Measurements from ENCODE around the gene ROR2. TPM values are rescaled to one million over a fixed set of nuclear protein-coding genes. Genes with fewer than 3 reads are reported as not detected.
A peak's percentile ranks its signal among the peaks of the same experiment; 100 is the strongest.

Gene ROR2
- total and polyA plus RNA-seq, 4 donors = 0.13 to 0.84 (median 0.52) TPM

GRCh38 chr9:91948597-91949391, 1.2 kb downstream of the ROR2 start:
- TF ChIP-seq FOXA2 (IDR thresholded peaks at IDR 0.05) (no peak), RAD21 (IDR thresholded peaks at IDR 0.05) (peak in 1 of 2 donors; percentile 8)
- peak; percentile 55 for DNase-seq (ENCODE audit: low spot score)
- no peak overlapping the region for H3K27ac ChIP-seq (ENCODE audit: low read depth in 1 of 2, low read length in 2 of 2)
- 3% methylated on average over 66 of the region's 66 CpGs for WGBS
- H3K36me3 ChIP-seq (ENCODE audit: control insufficient read depth in 4 of 4, insufficient read depth in 3 of 4, low read depth in 1 of 4, low read length in 3 of 4) = no peaks in the 10 kb centered on the region
- H3K27me3 ChIP-seq (ENCODE audit: control insufficient read depth in 4 of 4, insufficient read depth in 4 of 4, low read length in 3 of 4) = peaks cover 8 to 13% (median 12%) of the 10 kb centered on the region in 4 donors
- H3K4me3 ChIP-seq (ENCODE audit: low read depth in 1 of 3, low read length in 3 of 3) = peak overlapping the region in 1 of 3 donors; percentile 47
- H3K4me1 ChIP-seq (ENCODE audit: control insufficient read depth in 4 of 4, insufficient read depth in 4 of 4, low read length in 3 of 4) = peaks cover 9 to 20% (median 18%) of the 10 kb centered on the region in 4 donors
- no peak overlapping the region for H3K9ac ChIP-seq (ENCODE audit: low read depth in 1 of 2, low read length in 2 of 2)
- H3K9me3 ChIP-seq (ENCODE audit: control insufficient read depth in 4 of 4, low read length in 3 of 4) = peaks cover 4 to 8% (median 7%) of the 10 kb centered on the region in 4 donors

DNA sequence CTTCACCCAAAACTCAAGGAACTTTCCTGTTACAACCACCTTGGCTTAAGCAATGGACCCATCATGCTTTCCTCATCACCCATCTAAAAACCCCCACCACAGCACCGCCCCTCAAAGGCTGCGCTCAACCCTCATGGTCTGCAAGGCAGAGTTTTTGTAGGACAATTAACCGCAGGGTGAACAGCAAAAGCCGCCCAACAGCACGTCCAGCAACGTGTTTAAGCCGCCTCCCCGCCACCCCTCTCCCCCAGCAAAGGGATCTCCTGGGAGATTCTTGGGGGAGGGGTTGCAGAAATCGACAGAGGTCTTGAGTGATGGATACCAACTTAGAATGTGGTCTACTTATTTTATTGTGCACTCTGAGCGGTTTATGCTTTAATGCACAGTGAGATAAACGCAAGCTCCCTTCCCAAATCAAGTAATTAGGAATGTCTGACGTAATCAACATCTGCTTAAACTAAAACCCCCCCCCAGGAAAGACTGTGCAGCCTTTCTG, 1.9 kb downstream of the ROR2 start:
- peaks cover 8 to 13% (median 12%) of the 10 kb centered on the region in 4 donors for H3K27me3 ChIP-seq (ENCODE audit: control insufficient read depth in 4 of 4, insufficient read depth in 4 of 4, low read length in 3 of 4)
- H3K4me1 ChIP-seq (ENCODE audit: control insufficient read depth in 4 of 4, insufficient read depth in 4 of 4, low read length in 3 of 4) = peaks cover 9 to 20% (median 18%) of the 10 kb centered on the region in 4 donors
- H3K27ac ChIP-seq (ENCODE audit: low read depth in 1 of 2, low read length in 2 of 2) = no peak overlapping the region
- DNase-seq (ENCODE audit: low spot score) = no peak
- WGBS = 29% methylated on average over 12 of the region's 12 CpGs
- no peaks in the 10 kb centered on the region for H3K36me3 ChIP-seq (ENCODE audit: control insufficient read depth in 4 of 4, insufficient read depth in 3 of 4, low read depth in 1 of 4, low read length in 3 of 4)
- H3K9ac ChIP-seq (ENCODE audit: low read depth in 1 of 2, low read length in 2 of 2) = no peak overlapping the region
- TF ChIP-seq, protein P1, sequence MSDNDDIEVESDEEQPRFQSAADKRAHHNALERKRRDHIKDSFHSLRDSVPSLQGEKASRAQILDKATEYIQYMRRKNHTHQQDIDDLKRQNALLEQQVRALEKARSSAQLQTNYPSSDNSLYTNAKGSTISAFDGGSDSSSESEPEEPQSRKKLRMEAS (IDR thresholded peaks at IDR 0.05) = no peak
- TF ChIP-seq RAD21 (IDR thresholded peaks at IDR 0.05) (no peak), GABPA (IDR thresholded peaks at IDR 0.05 in 1 of 2, conservative IDR thresholded peaks at IDR 0.05 in 1 of 2) (no peak)
- TF ChIP-seq, protein P2, sequence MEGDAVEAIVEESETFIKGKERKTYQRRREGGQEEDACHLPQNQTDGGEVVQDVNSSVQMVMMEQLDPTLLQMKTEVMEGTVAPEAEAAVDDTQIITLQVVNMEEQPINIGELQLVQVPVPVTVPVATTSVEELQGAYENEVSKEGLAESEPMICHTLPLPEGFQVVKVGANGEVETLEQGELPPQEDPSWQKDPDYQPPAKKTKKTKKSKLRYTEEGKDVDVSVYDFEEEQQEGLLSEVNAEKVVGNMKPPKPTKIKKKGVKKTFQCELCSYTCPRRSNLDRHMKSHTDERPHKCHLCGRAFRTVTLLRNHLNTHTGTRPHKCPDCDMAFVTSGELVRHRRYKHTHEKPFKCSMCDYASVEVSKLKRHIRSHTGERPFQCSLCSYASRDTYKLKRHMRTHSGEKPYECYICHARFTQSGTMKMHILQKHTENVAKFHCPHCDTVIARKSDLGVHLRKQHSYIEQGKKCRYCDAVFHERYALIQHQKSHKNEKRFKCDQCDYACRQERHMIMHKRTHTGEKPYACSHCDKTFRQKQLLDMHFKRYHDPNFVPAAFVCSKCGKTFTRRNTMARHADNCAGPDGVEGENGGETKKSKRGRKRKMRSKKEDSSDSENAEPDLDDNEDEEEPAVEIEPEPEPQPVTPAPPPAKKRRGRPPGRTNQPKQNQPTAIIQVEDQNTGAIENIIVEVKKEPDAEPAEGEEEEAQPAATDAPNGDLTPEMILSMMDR (IDR thresholded peaks at IDR 0.05; ENCODE audit: low read depth, low read length, missing input control) = no peak
- peaks cover 4 to 8% (median 7%) of the 10 kb centered on the region in 4 donors for H3K9me3 ChIP-seq (ENCODE audit: control insufficient read depth in 4 of 4, low read length in 3 of 4)
- peak overlapping the region in 1 of 3 donors; percentile 47 for H3K4me3 ChIP-seq (ENCODE audit: low read depth in 1 of 3, low read length in 3 of 3)

DNA sequence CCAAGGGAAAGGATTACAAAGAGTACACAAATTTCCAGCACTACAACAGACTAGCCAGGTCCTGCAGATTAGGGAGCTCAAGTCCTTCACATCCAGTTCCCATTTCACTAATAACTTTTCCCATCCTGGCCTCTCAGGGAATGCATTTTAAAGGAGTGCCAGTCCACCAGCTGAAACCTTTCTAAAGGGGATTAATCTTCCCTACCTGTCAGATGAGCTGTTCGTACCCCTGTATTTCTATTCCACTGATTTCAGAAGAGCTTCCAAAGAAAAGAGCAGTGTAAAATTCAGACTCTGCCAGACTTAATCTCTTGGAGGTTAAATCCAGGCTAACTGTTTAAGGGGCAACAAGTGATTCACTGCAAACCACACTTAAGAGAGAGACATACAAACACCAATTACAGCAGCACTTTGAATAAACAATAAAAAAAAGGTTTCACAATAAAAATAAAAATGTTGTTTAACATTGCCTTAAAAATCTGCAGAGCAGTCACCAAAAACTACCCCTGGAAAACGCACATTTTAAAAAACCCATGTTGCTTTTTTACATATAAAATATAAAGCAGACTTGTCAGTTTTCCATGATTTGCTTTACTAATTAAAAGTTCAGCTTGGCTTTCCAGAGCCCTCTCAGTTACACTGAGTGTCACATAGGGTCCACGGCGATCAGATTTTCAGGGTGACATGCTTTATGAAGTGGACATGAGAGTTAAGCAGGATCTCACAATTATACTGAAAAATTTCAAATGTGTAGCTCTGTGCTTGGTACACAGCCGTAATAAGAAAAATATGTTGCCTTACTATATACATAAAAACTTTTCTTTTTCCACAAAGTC, 3.2 kb downstream of the ROR2 start:
- peaks cover 9 to 20% (median 18%) of the 10 kb centered on the region in 4 donors for H3K4me1 ChIP-seq (ENCODE audit: control insufficient read depth in 4 of 4, insufficient read depth in 4 of 4, low read length in 3 of 4)
- no peak overlapping the region for H3K9ac ChIP-seq (ENCODE audit: low read depth in 1 of 2, low read length in 2 of 2)
- DNase-seq (ENCODE audit: low spot score) = no peak
- H3K4me3 ChIP-seq (ENCODE audit: low read depth in 1 of 3, low read length in 3 of 3) = no peak overlapping the region
- no peaks in the 10 kb centered on the region for H3K36me3 ChIP-seq (ENCODE audit: control insufficient read depth in 4 of 4, insufficient read depth in 3 of 4, low read depth in 1 of 4, low read length in 3 of 4)
- peaks cover 8 to 13% (median 12%) of the 10 kb centered on the region in 4 donors for H3K27me3 ChIP-seq (ENCODE audit: control insufficient read depth in 4 of 4, insufficient read depth in 4 of 4, low read length in 3 of 4)
- H3K27ac ChIP-seq (ENCODE audit: low read depth in 1 of 2, low read length in 2 of 2) = no peak overlapping the region
- peaks cover 0 to 6% (median under 1%) of the 10 kb centered on the region in 4 donors for H3K9me3 ChIP-seq (ENCODE audit: control insufficient read depth in 4 of 4, low read length in 3 of 4)
- 72% methylated on average over 5 of the region's 5 CpGs for WGBS
- TF ChIP-seq, protein P3, sequence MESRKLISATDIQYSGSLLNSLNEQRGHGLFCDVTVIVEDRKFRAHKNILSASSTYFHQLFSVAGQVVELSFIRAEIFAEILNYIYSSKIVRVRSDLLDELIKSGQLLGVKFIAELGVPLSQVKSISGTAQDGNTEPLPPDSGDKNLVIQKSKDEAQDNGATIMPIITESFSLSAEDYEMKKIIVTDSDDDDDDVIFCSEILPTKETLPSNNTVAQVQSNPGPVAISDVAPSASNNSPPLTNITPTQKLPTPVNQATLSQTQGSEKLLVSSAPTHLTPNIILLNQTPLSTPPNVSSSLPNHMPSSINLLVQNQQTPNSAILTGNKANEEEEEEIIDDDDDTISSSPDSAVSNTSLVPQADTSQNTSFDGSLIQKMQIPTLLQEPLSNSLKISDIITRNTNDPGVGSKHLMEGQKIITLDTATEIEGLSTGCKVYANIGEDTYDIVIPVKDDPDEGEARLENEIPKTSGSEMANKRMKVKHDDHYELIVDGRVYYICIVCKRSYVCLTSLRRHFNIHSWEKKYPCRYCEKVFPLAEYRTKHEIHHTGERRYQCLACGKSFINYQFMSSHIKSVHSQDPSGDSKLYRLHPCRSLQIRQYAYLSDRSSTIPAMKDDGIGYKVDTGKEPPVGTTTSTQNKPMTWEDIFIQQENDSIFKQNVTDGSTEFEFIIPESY (IDR thresholded peaks at IDR 0.05) = no peak
- TF ChIP-seq, protein P4, sequence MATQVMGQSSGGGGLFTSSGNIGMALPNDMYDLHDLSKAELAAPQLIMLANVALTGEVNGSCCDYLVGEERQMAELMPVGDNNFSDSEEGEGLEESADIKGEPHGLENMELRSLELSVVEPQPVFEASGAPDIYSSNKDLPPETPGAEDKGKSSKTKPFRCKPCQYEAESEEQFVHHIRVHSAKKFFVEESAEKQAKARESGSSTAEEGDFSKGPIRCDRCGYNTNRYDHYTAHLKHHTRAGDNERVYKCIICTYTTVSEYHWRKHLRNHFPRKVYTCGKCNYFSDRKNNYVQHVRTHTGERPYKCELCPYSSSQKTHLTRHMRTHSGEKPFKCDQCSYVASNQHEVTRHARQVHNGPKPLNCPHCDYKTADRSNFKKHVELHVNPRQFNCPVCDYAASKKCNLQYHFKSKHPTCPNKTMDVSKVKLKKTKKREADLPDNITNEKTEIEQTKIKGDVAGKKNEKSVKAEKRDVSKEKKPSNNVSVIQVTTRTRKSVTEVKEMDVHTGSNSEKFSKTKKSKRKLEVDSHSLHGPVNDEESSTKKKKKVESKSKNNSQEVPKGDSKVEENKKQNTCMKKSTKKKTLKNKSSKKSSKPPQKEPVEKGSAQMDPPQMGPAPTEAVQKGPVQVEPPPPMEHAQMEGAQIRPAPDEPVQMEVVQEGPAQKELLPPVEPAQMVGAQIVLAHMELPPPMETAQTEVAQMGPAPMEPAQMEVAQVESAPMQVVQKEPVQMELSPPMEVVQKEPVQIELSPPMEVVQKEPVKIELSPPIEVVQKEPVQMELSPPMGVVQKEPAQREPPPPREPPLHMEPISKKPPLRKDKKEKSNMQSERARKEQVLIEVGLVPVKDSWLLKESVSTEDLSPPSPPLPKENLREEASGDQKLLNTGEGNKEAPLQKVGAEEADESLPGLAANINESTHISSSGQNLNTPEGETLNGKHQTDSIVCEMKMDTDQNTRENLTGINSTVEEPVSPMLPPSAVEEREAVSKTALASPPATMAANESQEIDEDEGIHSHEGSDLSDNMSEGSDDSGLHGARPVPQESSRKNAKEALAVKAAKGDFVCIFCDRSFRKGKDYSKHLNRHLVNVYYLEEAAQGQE (IDR thresholded peaks at IDR 0.05) = no peak
- TF ChIP-seq FOXA2 (IDR thresholded peaks at IDR 0.05) = no peak
- TF ChIP-seq TAF1 (conservative IDR thresholded peaks at IDR 0.05) = no peak
- no peak for TF ChIP-seq HNF4A (conservative IDR thresholded peaks at IDR 0.05)
- TF ChIP-seq NR2F2 (IDR thresholded peaks at IDR 0.05) = no peak
- no peak for TF ChIP-seq GABPA (IDR thresholded peaks at IDR 0.05 in 1 of 2, conservative IDR thresholded peaks at IDR 0.05 in 1 of 2)
- TF ChIP-seq, protein P1 (IDR thresholded peaks at IDR 0.05) = no peak
- TF ChIP-seq JUND (IDR thresholded peaks at IDR 0.05) = no peak
- TF ChIP-seq EGR1 (IDR thresholded peaks at IDR 0.05; ENCODE audit: low read depth in 2 of 2) = no peak
- no peak for TF ChIP-seq SP1 (IDR thresholded peaks at IDR 0.05)
- no peak for TF ChIP-seq ATF3 (IDR thresholded peaks at IDR 0.05)
- no peak for TF ChIP-seq HNF4G (IDR thresholded peaks at IDR 0.05)

Data from liver (tissue), 9 donors.